ENCODE data around the gene PRRT4. TPM values are rescaled to one million over a fixed set of nuclear protein-coding genes. Genes with fewer than 3 reads are reported as not detected.

PRRT4 gene
- total RNA-seq, 1 donor from 2014 or later = not detected

- intact Hi-C loops (cut with micrococcal nuclease) = no loop called here
- DNase-seq (no peak), ATAC-seq (ENCODE audit: low read depth) (no peak)
- Mint-ChIP-seq H3K9me3 (no peaks in the 10 kb centered on the region), H3K36me3 (ENCODE audit: low read depth) (no peaks in the 10 kb centered on the region), H3K27me3 (no peaks in the 10 kb centered on the region), H3K27ac (no peak overlapping the region), H3K4me1 (no peaks in the 10 kb centered on the region), H3K4me3 (no peak overlapping the region)
- ChIA-PET POLR2A (no interaction called here), CTCF (no interaction called here)
- no peak for TF ChIP-seq CTCF (IDR thresholded peaks at IDR 0.05)
Measured at GRCh38 chr7:128381161-128381821, 19.8 kb upstream of the PRRT4 start.

GRCh38 chr7:128380483-128381106, 19.1 kb upstream of the PRRT4 start:
- no peak for ATAC-seq (ENCODE audit: low read depth)
- DNase-seq = no peak
- intact Hi-C loops (cut with micrococcal nuclease) = no loop called here
- no peak overlapping the region for H3K27ac Mint-ChIP-seq
- no peaks in the 10 kb centered on the region for H3K4me1 Mint-ChIP-seq
- H3K27me3 Mint-ChIP-seq = no peaks in the 10 kb centered on the region
- no peak for TF ChIP-seq CTCF (IDR thresholded peaks at IDR 0.05)
- CTCF ChIA-PET = no interaction called here
- no peaks in the 10 kb centered on the region for H3K9me3 Mint-ChIP-seq
- H3K36me3 Mint-ChIP-seq (ENCODE audit: low read depth) = no peaks in the 10 kb centered on the region
- POLR2A ChIA-PET = no interaction called here
- H3K4me3 Mint-ChIP-seq = no peak overlapping the region

- H3K36me3 Mint-ChIP-seq (ENCODE audit: low read depth) = no peaks in the 10 kb centered on the region
- H3K4me3 Mint-ChIP-seq = no peak overlapping the region
- H3K27ac Mint-ChIP-seq = no peak overlapping the region
- no peak for TF ChIP-seq CTCF (IDR thresholded peaks at IDR 0.05)
- H3K27me3 Mint-ChIP-seq = no peaks in the 10 kb centered on the region
- ATAC-seq (ENCODE audit: low read depth) = no peak
- no peak for DNase-seq
- no peaks in the 10 kb centered on the region for H3K4me1 Mint-ChIP-seq
- intact Hi-C loops (cut with micrococcal nuclease) = no loop called here
- ChIA-PET CTCF (no interaction called here), POLR2A (no interaction called here)
- H3K9me3 Mint-ChIP-seq = no peaks in the 10 kb centered on the region
Measured at GRCh38 chr7:128379900-128380479, 18.5 kb upstream of the PRRT4 start.

- Mint-ChIP-seq H3K27ac (no peak overlapping the region), H3K36me3 (ENCODE audit: low read depth) (no peaks in the 10 kb centered on the region), H3K4me1 (no peaks in the 10 kb centered on the region), H3K4me3 (no peak overlapping the region), H3K27me3 (peaks cover 4% of the 10 kb centered on the region), H3K9me3 (peaks cover 3% of the 10 kb centered on the region)
- DNase-seq (no peak), ATAC-seq (ENCODE audit: low read depth) (no peak)
- POLR2A ChIA-PET = interaction anchor here (0.7 kb wide), 1 partner anchor 42 kb away, joined by 3 read pairs; no protein-coding TSS in a partner anchor
- CTCF ChIA-PET = interaction anchor here (0.9 kb wide), 1 partner anchor 49 kb away, joined by 4 read pairs; no protein-coding TSS in a partner anchor
- intact Hi-C loops (cut with micrococcal nuclease) = no loop called here
- no peak for TF ChIP-seq CTCF (IDR thresholded peaks at IDR 0.05)
Measured at GRCh38 chr7:128378637-128379036, 17.1 kb upstream of the PRRT4 start.

- no peak for TF ChIP-seq CTCF (IDR thresholded peaks at IDR 0.05)
- H3K9me3 Mint-ChIP-seq = peaks cover 3% of the 10 kb centered on the region
- H3K27ac Mint-ChIP-seq = no peak overlapping the region
- ChIA-PET CTCF (interaction anchor here (1.8 kb wide), 1 partner anchor 11 kb away, joined by 4 read pairs; no protein-coding TSS in a partner anchor), POLR2A (no interaction called here)
- ATAC-seq (ENCODE audit: low read depth) (no peak), DNase-seq (no peak)
- H3K27me3 Mint-ChIP-seq = peaks cover 7% of the 10 kb centered on the region
- intact Hi-C loops (cut with micrococcal nuclease) = no loop called here
- no peak overlapping the region for H3K4me3 Mint-ChIP-seq
- no peaks in the 10 kb centered on the region for H3K36me3 Mint-ChIP-seq (ENCODE audit: low read depth)
- no peaks in the 10 kb centered on the region for H3K4me1 Mint-ChIP-seq
Measured at GRCh38 chr7:128376077-128376476, 14.6 kb upstream of the PRRT4 start.
